Fibroblast of lung (primary cell): Measurements from ENCODE around the gene JAZF1. TPM values are rescaled to one million over a fixed set of nuclear protein-coding genes. Genes with fewer than 3 reads are reported as not detected.

ENCODE experiments used
- DNase-seq, 2 donors: peaks; one replicate each; pipeline versions ENCODE4 v3.0.0 to v3.0.0-alpha.2; 2010; ENCODE audit warnings: low read depth in 2 of 2
- H2AFZ ChIP-seq: 2 replicates; pipeline ENCODE4 v1.5.1; 2012; ENCODE audit warnings: low read length, control low read depth, inconsistent platforms
- H3K27ac ChIP-seq: 2 replicates; pipeline ENCODE4 v1.5.1; 2011; ENCODE audit warnings: low read length, control low read depth; ENCODE audit not compliant: insufficient read depth
- H3K27me3 ChIP-seq: 2 replicates; pipeline ENCODE4 v1.5.1; 2011; ENCODE audit warnings: mild to moderate bottlenecking, low read length; ENCODE audit not compliant: control insufficient read depth, insufficient read depth
- H3K36me3 ChIP-seq: 2 replicates; pipeline ENCODE4 v1.5.1; 2011; ENCODE audit warnings: low read length; ENCODE audit not compliant: control insufficient read depth, insufficient read depth
- H3K4me1 ChIP-seq: 2 replicates; pipeline ENCODE4 v1.5.1; 2011; ENCODE audit warnings: low read length; ENCODE audit not compliant: control insufficient read depth, insufficient read depth; ENCODE audit errors: extremely low read depth
- H3K4me2 ChIP-seq: 2 replicates; pipeline ENCODE4 v1.5.1; 2011; ENCODE audit warnings: low read length, control low read depth; ENCODE audit not compliant: insufficient read depth; ENCODE audit errors: extremely low read depth
- H3K4me3 ChIP-seq, 4 experiments: fragments of 200-600 bp in 1 of 4; sonication (generic) in 1 of 4; replicated peaks in 1 of 4; 2 replicates each; pipeline ENCODE4 v1.5.1; 2011 to 2016; ENCODE audit warnings: low read length in 4 of 4, low read depth in 3 of 4, mild to moderate bottlenecking in 3 of 4, control low read depth in 2 of 4, inconsistent platforms in 1 of 4, mixed read lengths in 1 of 4; ENCODE audit not compliant: insufficient read depth in 1 of 4; ENCODE audit errors: control extremely low read depth in 1 of 4
- H3K79me2 ChIP-seq: 2 replicates; pipeline ENCODE4 v1.5.1; 2012; ENCODE audit warnings: mild to moderate bottlenecking, low read length, inconsistent platforms; ENCODE audit not compliant: control insufficient read depth, insufficient read depth
- H3K9ac ChIP-seq: 2 replicates; pipeline ENCODE4 v1.5.1; 2011; ENCODE audit warnings: mild to moderate bottlenecking, low read length, control low read depth; ENCODE audit not compliant: insufficient read depth
- H3K9me3 ChIP-seq: 2 replicates; pipeline ENCODE4 v1.5.1; 2012; ENCODE audit warnings: low read depth, low read length; ENCODE audit not compliant: control insufficient read depth, insufficient read depth
- H4K20me1 ChIP-seq: 2 replicates; pipeline ENCODE4 v1.5.1; 2011; ENCODE audit warnings: low read length; ENCODE audit not compliant: control insufficient read depth, insufficient read depth; ENCODE audit errors: extremely low read depth
- EZH2 ChIP-seq: IDR thresholded peaks from 2 replicates; pipeline ENCODE4 v1.5.1; 2012; ENCODE audit warnings: low read length, control low read depth, mild to moderate bottlenecking; ENCODE audit errors: missing control alignments
- polyA plus RNA-seq, 2 donors: library from polyadenylated mRNA; depleted of rRNA in 1 of 2; stranded (reverse) in 1 of 2; unstranded in 1 of 2; fragments of >200 nt; gene quantifications; 2 replicates each; pipeline ENCODE4 v1.2.1, GENCODE V29; 2011 to 2012; ENCODE audit warnings: missing spikeins in 1 of 2
- total RNA-seq: library from RNA; depleted of rRNA; stranded (reverse); fragments of >200 nt; gene quantifications from 2 replicates; pipeline ENCODE4 v1.2.1, GENCODE V29; 2014
- TF ChIP-seq, protein P1 (sequence below), 2 donors: IDR thresholded peaks in 1 of 2; conservative IDR thresholded peaks in 1 of 2; 1 replicate in 1 of 2; 2 replicates in 1 of 2; pipeline ENCODE4 v1.5.1; 2011 to 2012; ENCODE audit warnings: low read length in 2 of 2, control low read depth in 1 of 2, inconsistent platforms in 1 of 2, low read depth in 1 of 2, mild to moderate bottlenecking in 1 of 2

The JAZF1 gene
- total and polyA plus RNA-seq, 2 donors (not counting 1 experiment from before 2014, with no cell fraction given) = 9.1 to 9.3 TPM

- Histone ChIP-seq H2AFZ (no peak overlapping the region), H3K36me3 (no peaks in the 10 kb centered on the region), H4K20me1 (no peaks in the 10 kb centered on the region), H3K9me3 (no peaks in the 10 kb centered on the region), H3K4me2 (no peak overlapping the region), H3K4me1 (no peaks in the 10 kb centered on the region), H3K4me3 (no peak overlapping the region), H3K27me3 (no peaks in the 10 kb centered on the region), H3K79me2 (no peaks in the 10 kb centered on the region), H3K27ac (no peak overlapping the region), H3K9ac (no peak overlapping the region)
- DNase-seq = no peak
- no peak for TF ChIP-seq EZH2
- TF ChIP-seq, protein P1, sequence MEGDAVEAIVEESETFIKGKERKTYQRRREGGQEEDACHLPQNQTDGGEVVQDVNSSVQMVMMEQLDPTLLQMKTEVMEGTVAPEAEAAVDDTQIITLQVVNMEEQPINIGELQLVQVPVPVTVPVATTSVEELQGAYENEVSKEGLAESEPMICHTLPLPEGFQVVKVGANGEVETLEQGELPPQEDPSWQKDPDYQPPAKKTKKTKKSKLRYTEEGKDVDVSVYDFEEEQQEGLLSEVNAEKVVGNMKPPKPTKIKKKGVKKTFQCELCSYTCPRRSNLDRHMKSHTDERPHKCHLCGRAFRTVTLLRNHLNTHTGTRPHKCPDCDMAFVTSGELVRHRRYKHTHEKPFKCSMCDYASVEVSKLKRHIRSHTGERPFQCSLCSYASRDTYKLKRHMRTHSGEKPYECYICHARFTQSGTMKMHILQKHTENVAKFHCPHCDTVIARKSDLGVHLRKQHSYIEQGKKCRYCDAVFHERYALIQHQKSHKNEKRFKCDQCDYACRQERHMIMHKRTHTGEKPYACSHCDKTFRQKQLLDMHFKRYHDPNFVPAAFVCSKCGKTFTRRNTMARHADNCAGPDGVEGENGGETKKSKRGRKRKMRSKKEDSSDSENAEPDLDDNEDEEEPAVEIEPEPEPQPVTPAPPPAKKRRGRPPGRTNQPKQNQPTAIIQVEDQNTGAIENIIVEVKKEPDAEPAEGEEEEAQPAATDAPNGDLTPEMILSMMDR (conservative IDR thresholded peaks at IDR 0.05 in 1 of 2, IDR thresholded peaks at IDR 0.05 in 1 of 2; ENCODE audit: low read depth in 1 of 2, low read length in 2 of 2) = no peak
Measured at GRCh38 chr7:27972276-27972675, 208.3 kb downstream of the JAZF1 start.

DNA sequence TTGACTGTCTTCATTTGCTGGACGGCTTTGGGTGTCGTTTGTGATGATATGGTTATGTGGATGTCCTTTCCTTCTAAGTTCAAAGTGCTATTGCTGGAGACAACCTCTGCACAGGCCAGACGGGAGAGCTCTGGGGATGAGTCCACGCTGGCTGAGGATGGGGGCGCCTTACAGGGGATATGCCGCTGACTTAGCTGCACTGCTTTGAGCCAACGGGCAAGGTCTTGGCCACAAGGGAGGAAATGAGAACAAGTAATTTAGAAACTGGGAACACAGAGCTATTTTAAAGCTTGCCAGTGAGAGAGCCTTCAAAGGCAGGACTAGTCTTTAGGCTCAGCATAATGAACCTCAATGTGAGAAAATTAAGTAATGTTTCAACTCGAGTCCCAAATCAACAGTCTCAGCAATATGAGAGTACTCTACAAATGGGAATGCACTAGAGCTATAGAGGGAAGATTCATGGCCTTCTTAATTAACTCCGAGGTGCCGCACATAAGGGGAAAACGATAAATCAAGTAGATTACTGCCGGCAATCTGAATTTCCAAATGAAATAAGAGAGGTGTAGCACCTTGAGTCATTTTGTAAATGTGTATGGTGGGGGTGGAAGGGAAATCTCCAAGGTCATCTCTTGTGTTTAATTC, 209.3 kb downstream of the JAZF1 start:
- Histone ChIP-seq H3K36me3 (no peaks in the 10 kb centered on the region), H3K4me2 (no peak overlapping the region), H3K9me3 (no peaks in the 10 kb centered on the region), H3K79me2 (no peaks in the 10 kb centered on the region), H3K9ac (no peak overlapping the region), H3K4me3 (no peak overlapping the region), H2AFZ (no peak overlapping the region), H3K4me1 (no peaks in the 10 kb centered on the region), H4K20me1 (no peaks in the 10 kb centered on the region), H3K27ac (no peak overlapping the region), H3K27me3 (no peaks in the 10 kb centered on the region)
- TF ChIP-seq EZH2 = no peak
- TF ChIP-seq, protein P1 (conservative IDR thresholded peaks at IDR 0.05 in 1 of 2, IDR thresholded peaks at IDR 0.05 in 1 of 2; ENCODE audit: low read depth in 1 of 2, low read length in 2 of 2) = no peak
- no peak for DNase-seq

DNA sequence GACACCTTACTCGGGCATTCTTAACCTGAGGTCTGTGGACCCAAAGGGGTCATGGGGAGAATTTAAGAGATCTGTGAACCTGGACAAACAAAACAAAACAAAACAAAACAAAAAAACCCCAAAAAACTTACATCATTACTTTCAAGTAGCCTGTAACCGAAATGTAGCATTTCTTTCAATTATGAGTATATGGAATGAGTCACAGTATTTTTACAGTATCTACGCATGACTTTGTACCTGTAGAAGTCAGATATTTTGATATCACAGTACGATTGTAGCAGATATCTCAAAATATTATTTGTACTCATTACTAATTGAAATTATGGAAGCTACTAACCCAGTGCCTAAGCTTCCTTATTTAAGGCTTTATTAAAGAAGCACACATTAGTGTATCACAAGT, 210.2 kb downstream of the JAZF1 start:
- Histone ChIP-seq H3K9me3 (no peaks in the 10 kb centered on the region), H3K27ac (no peak overlapping the region), H3K4me1 (no peaks in the 10 kb centered on the region), H3K36me3 (no peaks in the 10 kb centered on the region), H2AFZ (no peak overlapping the region), H3K79me2 (no peaks in the 10 kb centered on the region), H4K20me1 (no peaks in the 10 kb centered on the region), H3K4me3 (no peak overlapping the region), H3K4me2 (no peak overlapping the region), H3K27me3 (no peaks in the 10 kb centered on the region), H3K9ac (no peak overlapping the region)
- TF ChIP-seq EZH2 = no peak
- TF ChIP-seq, protein P1 (conservative IDR thresholded peaks at IDR 0.05 in 1 of 2, IDR thresholded peaks at IDR 0.05 in 1 of 2; ENCODE audit: low read depth in 1 of 2, low read length in 2 of 2) = no peak
- no peak for DNase-seq
